SK-N-SH treated with all-trans-retinoic acid at 6 μM for 48 hours (cell line): ENCODE data around the gene DPP7.

Experiments
- ATAC-seq: fragments of 200-7000 bp; cut with Tn5 transposase; 3 replicates; pipeline ENCODE4 v1.9.1; 2020; ENCODE audit warnings: mild to moderate bottlenecking, moderate library complexity
- ARNTL ChIP-seq: fragments of 450-650 bp; formaldehyde crosslinking; IDR thresholded peaks from 2 replicates; pipeline ENCODE4 v1.5.0; 2020; ENCODE audit warnings: low read depth, mild to moderate bottlenecking, moderate library complexity, borderline replicate concordance
- BACH2 ChIP-seq: fragments of 250-450 bp; sonication (Bioruptor Pico); IDR thresholded peaks from 2 replicates; pipeline ENCODE4 v1.9.0; 2021; ENCODE audit warnings: mild to moderate bottlenecking, borderline replicate concordance
- CREB5 ChIP-seq: fragments of 250-450 bp; sonication (Bioruptor Pico); IDR thresholded peaks from 2 replicates; pipeline ENCODE4 v1.5.1; 2020; ENCODE audit warnings: low read depth, mild to moderate bottlenecking, moderate library complexity
- CSRNP3 ChIP-seq: fragments of 250-450 bp; sonication (Bioruptor Pico); IDR thresholded peaks from 2 replicates; pipeline ENCODE4 v1.5.1; 2021; ENCODE audit warnings: mild to moderate bottlenecking, moderate library complexity
- GLIS3 ChIP-seq: fragments of 250-450 bp; sonication (Bioruptor Pico); IDR thresholded peaks from 2 replicates; pipeline ENCODE4 v1.5.0; 2020; ENCODE audit warnings: mild to moderate bottlenecking, moderate library complexity
- ISL1 ChIP-seq: fragments of 250-450 bp; sonication (Bioruptor Pico); IDR thresholded peaks from 2 replicates; pipeline ENCODE4 v2.1.2; 2022; ENCODE audit warnings: mild to moderate bottlenecking, moderate library complexity
- OSR1 ChIP-seq: fragments of 250-450 bp; sonication (Bioruptor Pico); IDR thresholded peaks from 2 replicates; pipeline ENCODE4 v1.8.0; 2022; ENCODE audit warnings: moderate library complexity, mild to moderate bottlenecking, inconsistent platforms
- PATZ1 ChIP-seq: fragments of 250-450 bp; sonication (Bioruptor Pico); IDR thresholded peaks from 2 replicates; pipeline ENCODE4 v1.8.0; 2020; ENCODE audit warnings: mild to moderate bottlenecking, moderate library complexity, borderline replicate concordance
- PPARA ChIP-seq: fragments of 250-450 bp; sonication (Bioruptor Pico); IDR thresholded peaks from 2 replicates; pipeline ENCODE4 v1.5.0; 2020; ENCODE audit warnings: mild to moderate bottlenecking, borderline replicate concordance
- RARB ChIP-seq: fragments of 250-450 bp; sonication (Bioruptor Pico); IDR thresholded peaks from 2 replicates; pipeline ENCODE4 v1.8.0; 2021; ENCODE audit warnings: mild to moderate bottlenecking, moderate library complexity
- SNAI2 ChIP-seq: fragments of 250-450 bp; sonication (Bioruptor Pico); IDR thresholded peaks from 2 replicates; pipeline ENCODE4 v1.5.0; 2020; ENCODE audit warnings: mild to moderate bottlenecking, moderate library complexity
- ZFP3 ChIP-seq: fragments of 250-450 bp; sonication (Bioruptor Pico); IDR thresholded peaks from 2 replicates; pipeline ENCODE4 v1.5.0; 2020; ENCODE audit warnings: mild to moderate bottlenecking, moderate library complexity
- ZNF565 ChIP-seq: fragments of 450-650 bp; formaldehyde crosslinking; conservative IDR thresholded peaks from 2 replicates; pipeline ENCODE4 v1.5.0; 2020; ENCODE audit warnings: low read depth, mild to moderate bottlenecking, moderate library complexity
- ZNF70 ChIP-seq: fragments of 450-650 bp; formaldehyde crosslinking; IDR thresholded peaks from 2 replicates; pipeline ENCODE4 v1.5.0; 2020; ENCODE audit warnings: mild to moderate bottlenecking, moderate library complexity
- ZNF8 ChIP-seq: fragments of 450-650 bp; formaldehyde crosslinking; IDR thresholded peaks from 2 replicates; pipeline ENCODE4 v1.5.0; 2020; ENCODE audit warnings: mild to moderate bottlenecking, moderate library complexity

DPP7 gene

GRCh38 chr9:137074657-137075274, 39.8 kb downstream of the DPP7 start:
- no peak for ATAC-seq
- TF ChIP-seq ZFP3: no peak
- no peak for TF ChIP-seq BACH2 (CRISPR knock-in tag)
- TF ChIP-seq OSR1 (CRISPR knock-in tag): no peak
- TF ChIP-seq CREB5 (CRISPR knock-in tag): no peak
- TF ChIP-seq ZNF565 (CRISPR knock-in tag): no peak
- no peak for TF ChIP-seq ZNF8 (CRISPR knock-in tag)
- no peak for TF ChIP-seq ZNF70
- no peak for TF ChIP-seq PATZ1 (CRISPR knock-in tag)
- TF ChIP-seq ISL1: no peak
- TF ChIP-seq SNAI2 (CRISPR knock-in tag): no peak
- TF ChIP-seq GLIS3 (CRISPR knock-in tag): no peak
- TF ChIP-seq CSRNP3 (CRISPR knock-in tag): no peak

GRCh38 chr9:137073992-137074399, 40.5 kb downstream of the DPP7 start:
- no peak for ATAC-seq
- TF ChIP-seq CSRNP3 (CRISPR knock-in tag): no peak

- no peak for TF ChIP-seq OSR1 (CRISPR knock-in tag)
- no peak for TF ChIP-seq CREB5 (CRISPR knock-in tag)
- TF ChIP-seq PPARA (CRISPR knock-in tag): no peak
- TF ChIP-seq GLIS3 (CRISPR knock-in tag): no peak
- ATAC-seq: no peak
Observed at GRCh38 chr9:137071282-137071681, 43.3 kb downstream of the DPP7 start.

- no peak for TF ChIP-seq CREB5 (CRISPR knock-in tag)
- TF ChIP-seq ARNTL (CRISPR knock-in tag): no peak
- TF ChIP-seq OSR1 (CRISPR knock-in tag): no peak
- TF ChIP-seq BACH2 (CRISPR knock-in tag): no peak
- no peak for TF ChIP-seq PATZ1 (CRISPR knock-in tag)
- no peak for TF ChIP-seq ZNF565 (CRISPR knock-in tag)
- TF ChIP-seq RARB (CRISPR knock-in tag): no peak
- ATAC-seq: peak; percentile 30
Observed at GRCh38 chr9:137070906-137071275, 43.6 kb downstream of the DPP7 start.
